Fibroblast of the conjunctiva (primary cell): Measurements from ENCODE around the gene POLR1E.
"Not testable (repeated sequence)": the region's sequence is repeated elsewhere in the genome, so short reads cannot be mapped to it uniquely, and the experiment has no call there.

Experiments
- DNase-seq: peaks from one replicate; pipeline ENCODE4 v3.0.0-alpha.2; 2010; ENCODE audit warnings: low read depth

The POLR1E gene

DNA sequence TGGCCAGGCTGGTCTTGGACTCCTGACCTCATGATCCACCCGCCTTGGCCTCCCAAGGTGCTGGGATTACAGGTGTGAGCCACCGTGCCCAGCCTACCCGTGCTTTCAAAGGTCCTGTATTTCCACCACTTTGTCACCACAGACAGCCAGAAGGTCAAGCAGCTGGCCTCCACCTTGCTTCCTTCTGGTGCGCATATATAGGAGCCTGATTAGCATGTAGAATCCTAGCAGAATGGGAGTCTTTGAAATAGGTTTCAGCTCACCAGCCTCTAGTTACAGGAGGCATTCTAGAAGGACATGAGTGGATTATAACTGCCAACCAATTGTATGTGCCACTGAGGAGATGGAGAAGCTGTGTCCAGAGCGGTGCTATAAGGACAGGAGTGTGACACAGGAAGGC lies 18.9 kb downstream of the POLR1E start:
- DNase-seq: no peak

DNA sequence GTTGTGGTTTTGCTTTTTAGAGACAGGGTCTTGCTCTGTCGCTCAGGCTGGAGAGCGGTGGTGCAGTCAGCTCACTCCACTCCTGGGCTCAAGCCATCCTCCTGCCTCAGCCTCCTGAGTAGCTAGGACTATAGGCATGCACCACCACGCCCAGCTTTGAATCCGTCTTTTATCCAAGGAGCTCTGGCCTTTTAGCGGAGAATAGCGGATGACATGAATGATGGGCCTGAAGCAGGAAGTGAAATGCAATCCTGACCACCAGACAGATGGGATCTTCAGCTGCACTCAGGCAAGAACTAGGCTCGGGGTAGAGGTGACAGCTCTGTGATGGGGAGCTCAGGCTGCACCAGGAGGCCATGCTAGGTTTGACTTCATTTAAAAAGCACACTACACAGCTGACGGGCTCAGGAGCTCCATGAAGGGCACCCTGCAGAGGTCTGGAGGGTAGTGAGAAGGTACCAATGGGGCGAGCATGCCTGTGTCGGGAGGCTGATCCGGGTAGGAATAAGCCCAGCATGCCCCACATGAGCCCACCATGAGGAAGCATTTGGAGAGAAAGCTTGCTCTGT lies 21.9 kb downstream of the POLR1E start:
- no peak for DNase-seq

DNA sequence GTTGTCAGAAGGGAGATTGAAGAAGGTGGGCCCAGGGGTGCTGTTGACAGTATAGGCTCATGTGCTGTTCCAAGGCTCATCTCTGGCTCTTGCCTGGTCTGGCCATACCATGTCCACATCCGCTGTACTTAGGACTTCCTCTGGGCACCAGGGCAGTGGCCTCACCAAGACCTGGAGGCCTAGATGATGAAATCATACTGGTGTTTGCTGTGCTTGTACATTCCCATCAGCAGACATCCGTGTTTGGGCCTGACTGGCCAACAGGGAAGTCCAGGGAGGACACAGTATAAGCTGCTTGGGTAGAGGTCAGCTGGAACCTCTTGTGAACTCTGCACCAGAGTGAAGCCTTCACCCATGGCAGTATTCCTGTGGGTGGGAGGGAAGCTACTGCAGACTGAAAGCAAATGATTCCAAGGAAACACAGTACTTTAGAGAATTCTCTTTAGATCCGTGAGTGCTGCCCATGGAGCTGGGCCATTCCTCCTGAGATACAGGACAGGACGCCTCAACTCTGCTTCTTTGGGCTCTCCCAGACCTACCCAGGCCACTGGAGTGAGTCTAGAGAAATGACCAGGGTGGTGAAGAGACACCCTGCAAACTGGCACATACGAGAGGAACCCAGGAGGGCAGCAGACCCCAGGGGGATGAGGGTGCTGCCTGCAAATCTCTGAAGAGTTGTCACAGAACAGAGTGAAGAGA lies 22.5 kb downstream of the POLR1E start:
- DNase-seq: no peak

DNA sequence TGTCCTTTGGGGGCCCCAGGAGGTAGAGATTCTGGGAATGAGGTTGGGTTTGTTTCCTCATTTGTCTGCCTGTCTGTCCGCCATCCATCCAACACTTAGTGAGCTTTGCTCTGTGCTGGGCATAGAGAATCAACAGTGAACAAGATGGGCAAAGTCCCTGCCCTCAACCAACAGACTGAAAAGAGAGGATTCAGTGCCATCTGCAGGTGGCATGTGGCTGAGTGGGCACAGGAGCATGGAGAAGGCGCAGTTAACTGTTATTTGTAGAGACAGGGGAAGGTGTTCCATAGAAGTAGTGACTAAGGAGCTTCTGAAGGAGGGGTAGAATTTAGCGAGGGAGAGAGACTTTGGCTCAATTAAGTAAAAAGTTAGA lies 23.1 kb downstream of the POLR1E start:
- DNase-seq: no peak

- no peak for DNase-seq
Measured at GRCh38 chr9:37509536-37509935, 23.8 kb downstream of the POLR1E start.

DNA sequence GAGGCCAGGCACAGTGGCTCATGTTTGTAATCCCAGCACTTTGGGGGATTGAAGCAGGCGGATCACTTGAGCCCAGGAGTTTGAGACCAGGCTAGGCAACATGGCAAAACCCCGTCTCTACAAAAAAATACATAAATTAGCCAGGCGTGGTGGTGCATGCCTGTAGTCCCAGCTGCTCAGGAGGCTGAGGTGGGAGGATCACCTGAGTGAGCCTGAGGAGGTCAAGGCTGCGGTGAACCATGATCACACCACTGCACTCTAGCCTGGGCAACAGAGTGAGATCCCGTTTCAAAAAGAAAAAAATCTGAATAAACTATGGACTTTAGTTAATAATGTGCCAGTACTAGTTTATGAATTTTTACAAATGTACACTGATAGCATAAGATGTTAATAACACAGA lies 24.3 kb downstream of the POLR1E start:
- DNase-seq: not testable (repeated sequence)

DNA sequence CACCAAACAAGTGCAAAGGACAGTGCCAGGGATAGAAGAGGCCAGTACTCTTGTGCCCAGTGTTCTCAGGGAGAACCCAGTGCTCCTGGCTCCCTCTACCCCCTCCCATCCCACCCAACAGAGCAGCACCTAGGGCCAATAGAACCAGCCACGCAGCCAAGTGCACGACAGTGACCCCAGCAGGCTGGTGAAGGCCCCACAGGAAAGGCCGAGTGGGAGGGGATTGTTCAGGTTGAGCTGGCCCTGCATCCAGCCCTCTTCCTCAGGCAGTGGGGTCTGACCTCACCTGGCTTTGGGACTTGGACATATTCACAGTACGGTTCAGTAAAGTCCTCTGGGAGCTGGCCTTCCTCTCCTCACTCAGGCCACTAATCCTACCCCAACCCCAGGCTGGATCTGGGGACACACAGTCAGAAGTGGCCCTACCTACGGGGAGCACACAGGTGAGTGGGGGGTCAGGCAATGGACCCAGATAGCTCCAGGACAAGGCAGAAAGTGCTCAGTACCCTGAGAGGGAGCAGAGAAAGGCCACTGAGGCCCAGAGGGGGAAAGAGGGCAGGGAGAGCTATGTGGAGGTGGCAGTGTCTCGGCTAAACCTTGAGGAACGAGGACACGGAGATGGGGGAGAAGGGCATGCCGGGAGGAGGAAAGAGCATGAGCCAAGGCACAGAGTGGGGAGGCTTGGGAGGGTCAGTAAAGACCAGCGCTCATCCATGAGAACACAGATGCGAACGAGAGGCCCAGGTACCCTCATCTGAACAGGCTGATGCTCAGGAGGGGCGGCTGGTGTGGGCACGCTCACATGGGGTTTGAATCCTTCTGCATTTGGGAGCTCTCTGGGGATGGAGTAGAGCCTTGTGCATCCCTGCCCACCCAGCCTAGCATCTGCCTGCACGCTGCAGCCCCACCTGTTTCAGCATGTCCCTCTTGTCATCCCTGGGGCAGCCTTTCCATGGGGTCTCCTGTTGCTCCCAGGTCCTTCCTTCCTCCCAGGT lies 25.6 kb downstream of the POLR1E start:
- no peak for DNase-seq

- DNase-seq: no peak
Measured at GRCh38 chr9:37512437-37512836, 26.7 kb downstream of the POLR1E start.

GRCh38 chr9:37514415-37514814 lies 28.7 kb downstream of the POLR1E start:
- not testable (repeated sequence) for DNase-seq

- no peak for DNase-seq
Measured at GRCh38 chr9:37514999-37515398, 29.3 kb downstream of the POLR1E start.

GRCh38 chr9:37515620-37516258 lies 30.0 kb downstream of the POLR1E start:
- DNase-seq: no peak

- DNase-seq: no peak
Measured at GRCh38 chr9:37517923-37518322, 32.2 kb downstream of the POLR1E start.

DNA sequence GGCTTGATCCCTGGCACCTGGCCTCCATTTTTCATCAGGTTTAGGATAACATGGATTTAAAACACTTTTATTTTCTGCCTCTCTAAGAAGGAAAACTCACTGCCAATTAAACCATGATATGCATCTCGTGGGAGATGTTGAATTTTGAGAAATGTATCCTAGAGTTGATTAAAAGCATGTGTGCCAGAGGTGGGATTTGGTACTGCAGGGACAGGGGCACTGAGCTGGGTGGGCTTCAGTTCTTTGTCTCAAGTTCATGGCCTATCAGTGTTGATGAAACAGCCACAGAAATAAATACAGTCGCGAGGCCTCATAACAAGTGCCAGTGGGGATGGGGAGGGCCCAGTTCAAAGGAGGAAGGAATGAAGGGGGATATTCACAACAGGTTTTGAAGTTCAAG lies 34.9 kb downstream of the POLR1E start:
- DNase-seq: no peak

DNA sequence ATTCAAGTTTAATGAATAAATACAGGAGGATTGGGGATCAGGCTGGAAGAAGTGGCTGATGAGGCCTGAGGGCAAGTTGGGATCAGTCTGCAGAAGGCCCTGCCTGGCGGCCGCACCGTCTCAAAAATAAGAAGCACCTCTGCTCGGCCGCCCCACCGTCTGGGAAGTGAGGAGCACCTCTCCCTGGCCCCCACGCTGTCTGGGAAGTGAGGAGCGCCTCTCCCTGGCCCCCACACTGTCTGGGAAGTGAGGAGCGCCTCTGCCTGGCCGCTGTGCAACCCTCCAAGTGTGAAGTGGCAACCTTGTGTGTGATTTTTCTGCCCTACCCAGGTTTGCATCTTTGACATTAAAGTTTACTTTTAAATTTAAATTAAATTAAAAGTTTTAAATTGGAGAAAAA lies 35.4 kb downstream of the POLR1E start:
- DNase-seq: no peak

DNA sequence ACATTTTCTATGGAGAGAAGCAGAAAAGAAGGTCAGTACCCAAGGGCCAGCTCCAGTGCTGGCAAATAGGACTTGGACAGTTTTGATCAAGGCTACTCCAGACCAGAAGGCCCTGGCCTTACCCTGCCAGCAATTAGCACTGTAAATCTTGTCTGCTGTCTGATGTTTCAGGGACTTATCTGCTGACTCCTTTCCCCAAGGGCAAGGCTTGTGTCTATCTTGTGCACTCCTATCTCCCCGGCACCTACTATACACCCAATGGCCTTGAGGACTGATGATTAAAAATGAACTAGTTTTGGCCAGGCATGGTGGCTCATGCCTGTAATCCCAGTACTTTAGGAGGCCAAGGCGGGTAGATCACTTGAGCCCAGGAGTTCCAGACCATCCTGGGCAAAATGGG lies 37.2 kb downstream of the POLR1E start:
- no peak for DNase-seq

DNA sequence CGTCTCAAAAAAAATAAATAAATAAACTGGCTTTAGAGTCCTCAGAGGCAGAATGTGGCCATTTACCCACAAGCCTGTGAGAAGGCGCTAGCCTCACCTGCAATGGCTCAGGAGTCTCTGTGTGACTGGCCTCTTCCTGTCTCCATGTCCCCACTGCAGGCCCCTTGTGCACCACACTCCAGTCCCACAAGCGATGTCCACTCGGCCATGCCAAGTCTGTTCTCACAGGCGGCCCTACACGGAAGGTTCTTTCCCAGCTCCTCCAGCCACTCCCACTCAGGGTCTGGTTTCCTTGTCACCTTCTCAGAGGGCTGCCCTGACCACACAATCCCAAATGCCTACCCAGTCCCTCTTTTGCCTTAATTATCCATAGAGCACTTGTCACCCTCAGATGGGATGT lies 38.2 kb downstream of the POLR1E start:
- DNase-seq: no peak

DNA sequence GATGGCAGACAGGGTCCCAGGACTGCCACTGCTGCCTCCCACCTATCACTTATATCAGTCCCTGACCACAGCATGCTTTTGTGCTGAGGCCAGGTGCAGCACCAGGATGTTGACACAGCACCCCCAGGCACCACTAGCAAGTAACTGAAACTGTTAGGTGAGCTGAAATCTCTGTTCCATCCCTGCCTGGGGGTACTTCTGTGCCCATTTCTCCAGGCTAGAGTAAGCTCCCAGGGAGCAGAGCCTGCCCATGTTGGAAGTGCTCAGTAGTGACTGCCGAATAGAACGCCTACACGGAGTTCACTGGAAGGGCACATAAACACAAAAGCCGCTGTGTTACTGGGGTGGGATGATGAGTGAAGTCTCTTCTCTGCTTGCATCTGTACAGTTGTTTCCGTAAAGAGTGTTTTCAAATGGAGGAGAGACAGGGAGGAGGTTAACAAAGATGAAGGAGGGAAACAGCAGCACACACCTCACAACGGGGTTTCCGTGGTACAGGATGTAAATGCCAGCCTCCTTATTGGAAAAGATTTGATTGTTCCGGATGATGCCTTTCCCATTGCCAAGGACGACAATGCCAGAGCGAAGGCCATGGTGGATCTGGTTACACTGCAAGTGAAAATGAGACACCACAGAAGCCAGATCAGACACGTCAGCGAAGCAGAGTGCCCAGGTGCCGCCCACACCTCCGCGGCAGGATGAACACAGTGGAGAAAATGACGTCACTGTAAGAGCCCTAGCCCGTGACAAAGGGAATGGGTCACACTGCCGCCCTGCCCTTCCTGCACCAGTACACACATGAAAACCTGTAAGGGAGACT lies 43.1 kb downstream of the POLR1E start:
- DNase-seq: no peak

- DNase-seq: no peak
Measured at GRCh38 chr9:37531699-37532098, 46.0 kb downstream of the POLR1E start.

GRCh38 chr9:37534412-37534811 lies 48.7 kb downstream of the POLR1E start:
- no peak for DNase-seq

- DNase-seq: no peak
Measured at GRCh38 chr9:37534901-37535300, 49.2 kb downstream of the POLR1E start.

GRCh38 chr9:37538099-37538498 lies 52.4 kb downstream of the POLR1E start:
- DNase-seq: no peak

GRCh38 chr9:37539634-37540033 lies 53.9 kb downstream of the POLR1E start:
- no peak for DNase-seq
